22Rv1 (cell line): ENCODE results near the gene C1QC.

ENCODE experiments used
- ZFX ChIP-seq: fragments of 450-650 bp; IDR thresholded peaks from 2 replicates; pipeline ENCODE4 v1.6.1; 2017; ENCODE audit warnings: antibody characterized with exemption, borderline replicate concordance
- TF ChIP-seq, protein P1 (sequence below): fragments of 450-650 bp; IDR thresholded peaks from 2 replicates; pipeline ENCODE4 v1.5.1; 2017; ENCODE audit warnings: mild to moderate bottlenecking

GRCh38 chr1:22658385-22659163 is 15.1 kb downstream of the C1QC start:
- TF ChIP-seq, protein P1, sequence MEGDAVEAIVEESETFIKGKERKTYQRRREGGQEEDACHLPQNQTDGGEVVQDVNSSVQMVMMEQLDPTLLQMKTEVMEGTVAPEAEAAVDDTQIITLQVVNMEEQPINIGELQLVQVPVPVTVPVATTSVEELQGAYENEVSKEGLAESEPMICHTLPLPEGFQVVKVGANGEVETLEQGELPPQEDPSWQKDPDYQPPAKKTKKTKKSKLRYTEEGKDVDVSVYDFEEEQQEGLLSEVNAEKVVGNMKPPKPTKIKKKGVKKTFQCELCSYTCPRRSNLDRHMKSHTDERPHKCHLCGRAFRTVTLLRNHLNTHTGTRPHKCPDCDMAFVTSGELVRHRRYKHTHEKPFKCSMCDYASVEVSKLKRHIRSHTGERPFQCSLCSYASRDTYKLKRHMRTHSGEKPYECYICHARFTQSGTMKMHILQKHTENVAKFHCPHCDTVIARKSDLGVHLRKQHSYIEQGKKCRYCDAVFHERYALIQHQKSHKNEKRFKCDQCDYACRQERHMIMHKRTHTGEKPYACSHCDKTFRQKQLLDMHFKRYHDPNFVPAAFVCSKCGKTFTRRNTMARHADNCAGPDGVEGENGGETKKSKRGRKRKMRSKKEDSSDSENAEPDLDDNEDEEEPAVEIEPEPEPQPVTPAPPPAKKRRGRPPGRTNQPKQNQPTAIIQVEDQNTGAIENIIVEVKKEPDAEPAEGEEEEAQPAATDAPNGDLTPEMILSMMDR = peak; percentile 39
- TF ChIP-seq ZFX = no peak
